MCF 10A (cell line): ENCODE results near the gene FIGN. TPM values are rescaled to one million over a fixed set of nuclear protein-coding genes. Genes with fewer than 3 reads are reported as not detected.

Experiments used
- BruUV-seq: library from RNA; stranded (reverse); fragments of 400-500 nt; replicated peaks from 2 replicates; lab custom pipeline; 2021; lab: Mats Ljungman, UMichigan
- CTCF ChIA-PET: fragments of 300-600 bp; sonication (Branson Sonifier 250); formaldehyde crosslinking; extraction: SDS; loops from one replicate; lab custom pipeline; 2021; ENCODE audit warnings: antibody characterized with exemption, inconsistent platforms; lab: Yijun Ruan, JAX
- POLR2A ChIA-PET: fragments of 300-600, 350-650 bp; sonication (Branson Sonifier 250); formaldehyde crosslinking; extraction: SDS; loops from one replicate; lab custom pipeline; 2020; ENCODE audit warnings: antibody characterized with exemption, inconsistent platforms; lab: Yijun Ruan, JAX
- DNase-seq: peaks from one replicate; pipeline ENCODE4 v3.0.0-alpha.2; 2018; ENCODE audit not compliant: unreplicated experiment
- H3K27ac Mint-ChIP-seq: one replicate; pipeline ENCODE4 v1.8.0; 2022; ENCODE audit warnings: mild to moderate bottlenecking, low read depth, mixed read lengths; ENCODE audit not compliant: unreplicated experiment
- H3K27me3 Mint-ChIP-seq: one replicate; pipeline ENCODE4 v1.8.0; 2022; ENCODE audit warnings: mixed read lengths; ENCODE audit not compliant: insufficient read depth, unreplicated experiment
- H3K36me3 Mint-ChIP-seq: one replicate; pipeline ENCODE4 v1.8.0; 2022; ENCODE audit warnings: mild to moderate bottlenecking, moderate library complexity, mixed read lengths; ENCODE audit not compliant: insufficient read depth, unreplicated experiment
- H3K4me1 Mint-ChIP-seq: one replicate; pipeline ENCODE4 v1.8.0; 2022; ENCODE audit warnings: mixed read lengths; ENCODE audit not compliant: insufficient read depth, unreplicated experiment
- H3K4me3 Mint-ChIP-seq: one replicate; pipeline ENCODE4 v1.8.0; 2022; ENCODE audit warnings: mild to moderate bottlenecking, moderate library complexity, mixed read lengths; ENCODE audit not compliant: unreplicated experiment
- H3K9me3 Mint-ChIP-seq: one replicate; pipeline ENCODE4 v1.8.0; 2022; ENCODE audit warnings: mixed read lengths; ENCODE audit not compliant: unreplicated experiment
- intact Hi-C: fragments of 100-400 bp; cut with micrococcal nuclease; formaldehyde crosslinking; loops from 2 replicates; pipeline ENCODE4 v1.14.1; 2022
- total RNA-seq: library from RNA; stranded (reverse); gene quantifications from 2 replicates; pipeline ENCODE4 v1.2.3, GENCODE V29; 2022
- TF ChIP-seq, protein P1 (sequence below): fragments of 200-600 bp; IDR thresholded peaks from one replicate; pipeline ENCODE4 v1.8.0; 2022; ENCODE audit warnings: antibody characterized with exemption, mild to moderate bottlenecking; ENCODE audit not compliant: unreplicated experiment

Gene FIGN
- total RNA-seq, 1 experiment from 2014 or later = 11.7 TPM

DNA sequence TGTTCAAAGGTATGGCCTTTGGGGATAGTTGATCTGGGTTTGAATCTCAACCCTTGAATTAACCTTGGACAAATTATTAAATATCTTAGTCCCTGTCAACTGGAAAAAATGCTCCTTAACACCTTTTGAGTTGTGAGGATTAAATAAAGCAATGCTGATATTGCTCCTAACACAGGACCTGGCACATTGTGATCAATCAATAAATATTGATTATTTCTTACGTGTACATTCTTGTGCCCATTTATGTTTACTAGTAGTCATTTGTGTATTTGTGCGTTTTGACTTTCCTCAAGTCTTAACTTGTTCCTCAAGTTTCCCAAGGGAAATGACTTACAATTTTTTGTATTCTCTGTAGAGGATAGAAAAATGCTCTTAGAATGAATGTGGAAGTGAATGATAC lies 19.6 kb upstream of the FIGN start:
- TF ChIP-seq, protein P1, sequence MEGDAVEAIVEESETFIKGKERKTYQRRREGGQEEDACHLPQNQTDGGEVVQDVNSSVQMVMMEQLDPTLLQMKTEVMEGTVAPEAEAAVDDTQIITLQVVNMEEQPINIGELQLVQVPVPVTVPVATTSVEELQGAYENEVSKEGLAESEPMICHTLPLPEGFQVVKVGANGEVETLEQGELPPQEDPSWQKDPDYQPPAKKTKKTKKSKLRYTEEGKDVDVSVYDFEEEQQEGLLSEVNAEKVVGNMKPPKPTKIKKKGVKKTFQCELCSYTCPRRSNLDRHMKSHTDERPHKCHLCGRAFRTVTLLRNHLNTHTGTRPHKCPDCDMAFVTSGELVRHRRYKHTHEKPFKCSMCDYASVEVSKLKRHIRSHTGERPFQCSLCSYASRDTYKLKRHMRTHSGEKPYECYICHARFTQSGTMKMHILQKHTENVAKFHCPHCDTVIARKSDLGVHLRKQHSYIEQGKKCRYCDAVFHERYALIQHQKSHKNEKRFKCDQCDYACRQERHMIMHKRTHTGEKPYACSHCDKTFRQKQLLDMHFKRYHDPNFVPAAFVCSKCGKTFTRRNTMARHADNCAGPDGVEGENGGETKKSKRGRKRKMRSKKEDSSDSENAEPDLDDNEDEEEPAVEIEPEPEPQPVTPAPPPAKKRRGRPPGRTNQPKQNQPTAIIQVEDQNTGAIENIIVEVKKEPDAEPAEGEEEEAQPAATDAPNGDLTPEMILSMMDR = no peak
- intact Hi-C loops = no loop called here

DNA sequence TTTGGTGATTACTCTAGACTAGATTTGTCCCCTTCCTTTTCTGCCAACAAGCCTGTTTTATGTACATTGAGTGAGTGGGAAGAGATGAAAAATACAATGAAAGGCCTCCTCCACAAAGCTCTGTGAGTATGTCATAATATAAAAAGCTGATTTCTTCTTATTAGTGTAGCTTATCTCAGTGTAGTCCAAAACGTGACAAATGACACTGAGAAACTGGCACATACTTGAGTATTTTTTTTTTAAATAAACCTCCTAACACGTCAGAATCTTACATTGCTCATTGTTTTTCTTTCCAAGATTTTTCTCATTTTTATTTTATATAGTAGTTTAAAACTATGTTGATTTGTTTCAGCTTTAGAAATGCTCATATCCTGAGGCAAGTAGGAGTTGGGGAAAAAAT lies 17.9 kb upstream of the FIGN start:
- Mint-ChIP-seq H3K4me1 (peaks cover 23% of the 10 kb centered on the region), H3K9me3 (no peaks in the 10 kb centered on the region), H3K27ac (peak overlapping the region; percentile 20), H3K27me3 (no peaks in the 10 kb centered on the region), H3K36me3 (no peaks in the 10 kb centered on the region), H3K4me3 (no peak overlapping the region)
- CTCF ChIA-PET = no interaction called here
- TF ChIP-seq, protein P1 = no peak
- BruUV-seq = no TSS peak
- DNase-seq = no peak
- POLR2A ChIA-PET = interaction anchor here (1.2 to 4.0 kb wide), 2 partner anchors 14 to 25 kb away, joined by 5 to 20 read pairs; no protein-coding TSS in a partner anchor
- intact Hi-C loops = no loop called here

More for the DNA sequence above, 19.6 kb upstream of the FIGN start:
- Mint-ChIP-seq H3K4me1 (peaks cover 23% of the 10 kb centered on the region), H3K4me3 (no peak overlapping the region), H3K9me3 (no peaks in the 10 kb centered on the region), H3K27me3 (no peaks in the 10 kb centered on the region), H3K27ac (no peak overlapping the region), H3K36me3 (no peaks in the 10 kb centered on the region)
- ChIA-PET CTCF (no interaction called here), POLR2A (no interaction called here)
- BruUV-seq = no TSS peak
- no peak for DNase-seq

DNA sequence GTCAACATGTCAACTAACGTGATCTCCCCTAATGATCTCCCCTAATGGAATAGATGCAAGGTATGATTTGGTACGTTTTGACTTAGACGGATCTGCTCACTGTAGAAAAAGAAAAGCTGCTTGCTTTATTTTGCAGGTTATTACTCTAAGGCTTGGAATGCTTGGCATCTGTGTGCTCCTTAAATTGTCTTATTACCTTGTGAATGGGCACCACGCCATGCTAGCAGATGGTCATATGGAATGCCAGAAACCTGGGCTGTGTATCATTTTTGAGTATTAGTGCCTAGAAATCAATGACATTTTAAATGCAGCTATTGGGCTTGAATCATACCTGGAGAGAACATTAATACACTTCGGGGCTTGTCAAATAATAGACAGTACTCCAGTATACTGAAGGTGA lies 16.5 kb upstream of the FIGN start:
- BruUV-seq = TSS peak; percentile 90
- CTCF ChIA-PET = interaction anchor here (0.6 to 1.5 kb wide), 6 partner anchors 17 to 402 kb away, joined by 3 to 7 read pairs (median 3); no protein-coding TSS in a partner anchor
- intact Hi-C loops = no loop called here

DNA sequence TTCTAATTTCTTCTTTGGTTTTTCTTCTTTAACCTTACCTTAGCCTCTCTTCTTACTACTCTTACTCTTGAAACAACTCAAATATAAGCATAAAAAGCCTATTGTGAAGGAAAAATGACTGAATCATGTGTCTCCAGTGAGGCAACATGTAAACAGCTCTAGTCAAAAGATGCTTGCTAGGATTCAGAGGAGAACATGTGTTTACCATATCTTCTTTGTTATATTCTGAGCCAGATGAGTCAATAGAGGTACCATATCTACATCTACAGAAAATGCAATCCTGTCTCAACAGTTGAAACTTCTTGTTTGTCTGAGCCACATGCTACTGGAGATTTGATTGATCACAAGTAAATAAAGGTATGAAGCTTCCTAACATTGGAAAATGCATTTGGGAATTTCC lies 15.9 kb upstream of the FIGN start:
- TF ChIP-seq, protein P1 = no peak
- Mint-ChIP-seq H3K9me3 (no peaks in the 10 kb centered on the region), H3K4me1 (peaks cover 31% of the 10 kb centered on the region), H3K36me3 (no peaks in the 10 kb centered on the region), H3K27ac (peak overlapping the region; percentile 20), H3K4me3 (no peak overlapping the region), H3K27me3 (no peaks in the 10 kb centered on the region)
- intact Hi-C loops = no loop called here
- no TSS peak for BruUV-seq
- no peak for DNase-seq
- CTCF ChIA-PET = interaction anchor here (0.6 to 1.5 kb wide), 6 partner anchors 17 to 1176 kb away, joined by 3 to 7 read pairs (median 3); no protein-coding TSS in a partner anchor
- POLR2A ChIA-PET = interaction anchor here (0.6 to 4.0 kb wide), 11 partner anchors 9 to 62 kb away, joined by 3 to 29 read pairs (median 4); partner anchors contain the start of gene FIGN

More for the DNA sequence above, 16.5 kb upstream of the FIGN start:
- peak overlapping the region; percentile 20 for H3K27ac Mint-ChIP-seq
- TF ChIP-seq, protein P1 = no peak
- H3K9me3 Mint-ChIP-seq = no peaks in the 10 kb centered on the region
- POLR2A ChIA-PET = interaction anchor here (0.6 to 4.0 kb wide), 11 partner anchors 8 to 87 kb away, joined by 3 to 29 read pairs (median 3); partner anchors contain the start of gene FIGN
- DNase-seq = peak; percentile 61
- H3K4me1 Mint-ChIP-seq = peaks cover 31% of the 10 kb centered on the region
- H3K4me3 Mint-ChIP-seq = peak overlapping the region; percentile 17
- H3K27me3 Mint-ChIP-seq = no peaks in the 10 kb centered on the region
- H3K36me3 Mint-ChIP-seq = no peaks in the 10 kb centered on the region
